HEK293 (cell line): ENCODE results near the gene ROR2.

Experiments
- CTCF ChIA-PET: fragments of 350-600 bp; formaldehyde crosslinking; extraction: SDS; loops from one replicate; lab custom pipeline; 2021; ENCODE audit warnings: antibody characterized with exemption; lab: Yijun Ruan, JAX
- POLR2A ChIA-PET: fragments of 300-600 bp; formaldehyde crosslinking; extraction: SDS; loops from one replicate; lab custom pipeline; 2020; ENCODE audit warnings: antibody characterized with exemption, inconsistent platforms; lab: Yijun Ruan, JAX
- H3K27ac ChIP-seq: fragments of 200-500 bp; sonication (Bioruptor generic); 2 replicates; pipeline ENCODE4 v1.5.1; 2014; ENCODE audit warnings: low read depth, low read length, control low read depth, inconsistent platforms; ENCODE audit errors: extremely low read depth
- H3K36me3 ChIP-seq, 2 experiments: fragments of 200-500 bp in 1 of 2; sonication (Bioruptor generic) in 1 of 2; 1 replicate in 1 of 2; 2 replicates in 1 of 2; pipeline ENCODE4 v1.5.1; 2014 to 2017; ENCODE audit warnings: inconsistent platforms in 2 of 2, low read length in 2 of 2; ENCODE audit not compliant: control insufficient read depth in 2 of 2, insufficient read depth in 1 of 2
- H3K4me1 ChIP-seq: fragments of 200-500 bp; sonication (Bioruptor generic); 2 replicates; pipeline ENCODE4 v1.5.1; 2014; ENCODE audit warnings: mild to moderate bottlenecking, low read length, inconsistent platforms; ENCODE audit not compliant: control insufficient read depth, insufficient read depth
- H3K4me3 ChIP-seq: 2 replicates; pipeline ENCODE4 v1.5.1; 2011; ENCODE audit warnings: low read depth, mild to moderate bottlenecking, control low read depth, low read length, moderate library complexity
- H3K9me3 ChIP-seq: fragments of 200-500 bp; sonication (Bioruptor generic); 2 replicates; pipeline ENCODE4 v1.5.1; 2014; ENCODE audit warnings: low read depth, low read length, inconsistent platforms; ENCODE audit not compliant: control insufficient read depth, insufficient read depth
- EGR2 ChIP-seq: fragments of 450-650 bp; formaldehyde crosslinking; IDR thresholded peaks from 2 replicates; pipeline ENCODE4 v1.5.1; 2016; ENCODE audit warnings: low read depth, missing biosample characterization, missing genetic modification characterization
- HOXC10 ChIP-seq: sonication (generic); formaldehyde crosslinking; IDR thresholded peaks from 2 replicates; pipeline ENCODE4 v1.8.1; 2023; ENCODE audit warnings: mild to moderate bottlenecking, missing genetic modification reagents
- OSR2 ChIP-seq: fragments of 450-650 bp; formaldehyde crosslinking; IDR thresholded peaks from 2 replicates; pipeline ENCODE4 v1.5.1; 2016; ENCODE audit warnings: missing biosample characterization, missing genetic modification characterization
- PBX3 ChIP-seq: sonication (generic); formaldehyde crosslinking; IDR thresholded peaks from 2 replicates; pipeline ENCODE4 v1.8.1; 2022; ENCODE audit warnings: mild to moderate bottlenecking, moderate library complexity, missing genetic modification reagents
- PRDM10 ChIP-seq: fragments of 450-650 bp; formaldehyde crosslinking; IDR thresholded peaks from 2 replicates; pipeline ENCODE4 v1.5.1; 2016; ENCODE audit warnings: missing biosample characterization, missing genetic modification characterization
- ZBTB17 ChIP-seq: fragments of 450-650 bp; formaldehyde crosslinking; IDR thresholded peaks from 2 replicates; pipeline ENCODE4 v1.5.1; 2016; ENCODE audit warnings: missing biosample characterization, missing genetic modification characterization
- ZBTB49 ChIP-seq: fragments of 450-650 bp; formaldehyde crosslinking; IDR thresholded peaks from 2 replicates; pipeline ENCODE4 v1.5.1; 2016; ENCODE audit warnings: missing biosample characterization, missing genetic modification characterization, low read depth
- ZEB2 ChIP-seq: fragments of 450-650 bp; formaldehyde crosslinking; IDR thresholded peaks from 2 replicates; pipeline ENCODE4 v1.5.1; 2016; ENCODE audit warnings: missing biosample characterization, missing genetic modification characterization
- ZNF223 ChIP-seq: fragments of 450-650 bp; formaldehyde crosslinking; IDR thresholded peaks from 2 replicates; pipeline ENCODE4 v1.5.1; 2016; ENCODE audit warnings: missing biosample characterization, missing genetic modification characterization
- ZNF658 ChIP-seq: fragments of 450-650 bp; formaldehyde crosslinking; IDR thresholded peaks from 2 replicates; pipeline ENCODE4; 2016; ENCODE audit warnings: missing biosample characterization, missing genetic modification characterization
- ZNF701 ChIP-seq: fragments of 450-650 bp; formaldehyde crosslinking; IDR thresholded peaks from 2 replicates; pipeline ENCODE4 v1.5.1; 2016; ENCODE audit warnings: missing biosample characterization, missing genetic modification characterization
- ZNF707 ChIP-seq: fragments of 450-650 bp; formaldehyde crosslinking; IDR thresholded peaks from 2 replicates; pipeline ENCODE4 v1.5.1; 2016; ENCODE audit warnings: missing biosample characterization, missing genetic modification characterization
- ZNF768 ChIP-seq: fragments of 450-650 bp; formaldehyde crosslinking; IDR thresholded peaks from 2 replicates; pipeline ENCODE4 v1.5.1; 2018; ENCODE audit warnings: missing biosample characterization, mild to moderate bottlenecking, missing genetic modification characterization
- ZNF837 ChIP-seq: fragments of 450-650 bp; formaldehyde crosslinking; IDR thresholded peaks from 2 replicates; pipeline ENCODE4 v1.5.1; 2016; ENCODE audit warnings: missing biosample characterization, missing genetic modification characterization

Gene ROR2

GRCh38 chr9:91664663-91665062 is 285.4 kb downstream of the ROR2 start:
- ChIA-PET POLR2A (no interaction called here), CTCF (interaction anchor here (1.4 to 2.1 kb wide), 2 partner anchors 94 to 314 kb away, joined by 3 to 6 read pairs; no protein-coding TSS in a partner anchor)
- TF ChIP-seq PBX3 (CRISPR knock-in tag) (no peak), OSR2 (peak; percentile 12; the same call in 1 of the 2 replicates)
- Histone ChIP-seq H3K36me3 (no peaks in the 10 kb centered on the region), H3K4me1 (no peaks in the 10 kb centered on the region), H3K9me3 (no peaks in the 10 kb centered on the region), H3K27ac (no peak overlapping the region), H3K4me3 (no peak overlapping the region)

- peak; percentile 75 for TF ChIP-seq PRDM10 (tag by site-specific recombination)
- TF ChIP-seq PBX3 (CRISPR knock-in tag), result no peak
- Histone ChIP-seq H3K4me1 (no peaks in the 10 kb centered on the region), H3K36me3 (no peaks in the 10 kb centered on the region), H3K4me3 (no peak overlapping the region), H3K9me3 (no peaks in the 10 kb centered on the region), H3K27ac (no peak overlapping the region)
- ChIA-PET CTCF (interaction anchor here (1.4 to 2.1 kb wide), 2 partner anchors 95 to 315 kb away, joined by 3 to 6 read pairs; no protein-coding TSS in a partner anchor), POLR2A (no interaction called here)
These were observed 286.2 kb downstream of the ROR2 start for GRCh38 chr9:91663858-91664257.

- ChIA-PET POLR2A (no interaction called here), CTCF (interaction anchor here (1.3 kb wide), 1 partner anchor 18 kb away, joined by 3 read pairs; no protein-coding TSS in a partner anchor)
- no peak for TF ChIP-seq HOXC10 (CRISPR knock-in tag)
- TF ChIP-seq ZNF768 (tag by site-specific recombination), result no peak
- TF ChIP-seq ZNF223 (tag by site-specific recombination), result no peak
- TF ChIP-seq ZNF658 (tag by site-specific recombination), result no peak
- TF ChIP-seq EGR2 (tag by site-specific recombination), result no peak
- TF ChIP-seq ZBTB17 (tag by site-specific recombination), result no peak
- TF ChIP-seq ZNF837 (tag by site-specific recombination), result no peak
- no peak for TF ChIP-seq ZNF701 (tag by site-specific recombination)
- TF ChIP-seq ZBTB49, result no peak
- TF ChIP-seq ZNF707 (tag by site-specific recombination), result no peak
- no peak for TF ChIP-seq ZEB2 (tag by site-specific recombination)
- Histone ChIP-seq H3K4me1 (no peaks in the 10 kb centered on the region), H3K4me3 (no peak overlapping the region), H3K36me3 (no peaks in the 10 kb centered on the region), H3K27ac (no peak overlapping the region), H3K9me3 (no peaks in the 10 kb centered on the region)
These were observed 288.6 kb downstream of the ROR2 start for GRCh38 chr9:91661451-91661850.
